Prostate gland (tissue), 2 donors: ENCODE results near the gene TELO2. TPM values are rescaled to one million over a fixed set of nuclear protein-coding genes. Genes with fewer than 3 reads are reported as not detected.

Experiments
- DNase-seq: peaks from one replicate; pipeline ENCODE4 v3.0.0-alpha.2; 2019; ENCODE audit warnings: low spot score
- H3K27ac ChIP-seq, 2 donors: fragments of 200-600 bp; sonication (generic); 2 replicates each; pipeline ENCODE4 v1.5.1; 2017 to 2019
- H3K27me3 ChIP-seq: fragments of 200-600 bp; sonication (generic); replicated peaks from 2 replicates; pipeline ENCODE4 v1.5.1; 2019; ENCODE audit not compliant: insufficient read depth
- H3K36me3 ChIP-seq, 2 donors: fragments of 200-600 bp; sonication (generic); 1 replicate in 1 of 2; 2 replicates in 1 of 2; pipeline versions ENCODE4 v1.5.1 to v1.8.1; 2017 to 2019
- H3K4me1 ChIP-seq: fragments of 200-600 bp; sonication (generic); replicated peaks from 2 replicates; pipeline ENCODE4 v1.5.1; 2019
- H3K4me3 ChIP-seq, 2 donors: fragments of 200-600 bp; sonication (generic); 2 replicates each; pipeline ENCODE4 v1.5.1; 2017 to 2019
- H3K9me3 ChIP-seq: fragments of 200-600 bp; sonication (generic); 2 replicates; pipeline ENCODE4 v1.5.1; 2017
- CTCF ChIP-seq, 4 experiments: fragments of 200-600 bp in 2 of 4; fragments of 450-650 bp in 2 of 4; sonication (generic) in 2 of 4; IDR thresholded peaks; 1 replicate in 3 of 4; 2 replicates in 1 of 4; pipeline ENCODE4 v1.5.1; 2016 to 2019; ENCODE audit warnings: antibody characterized with exemption in 4 of 4, mild to moderate bottlenecking in 2 of 4, moderate library complexity in 2 of 4
- POLR2A ChIP-seq: fragments of 450-650 bp; IDR thresholded peaks from one replicate; pipeline ENCODE4 v1.6.1; 2016; ENCODE audit warnings: antibody characterized with exemption, mild to moderate bottlenecking
- POLR2AphosphoS5 ChIP-seq: sonication (generic); formaldehyde crosslinking; IDR thresholded peaks from one replicate; pipeline ENCODE4 v1.6.1; 2017; ENCODE audit warnings: antibody characterized with exemption
- WGBS: methylation state at CpG from one replicate; pipeline ENCODE4 v1.1.5; 2018; 5-methylcytosine and 5-hydroxymethylcytosine counted together
- intact Hi-C: fragments of 100-400 bp; cut with DNase I; formaldehyde crosslinking; loops from one replicate; pipeline ENCODE4 v1.14.2; 2022
- total RNA-seq, 2 donors: library from RNA; depleted of rRNA; stranded (reverse); fragments of >200 nt; gene quantifications; one replicate each; pipeline ENCODE4 v1.1.0, GENCODE V29; 2016

The TELO2 gene
- total RNA-seq, 2 donors from 2014 or later: 35.1 to 53.5 TPM

DNA sequence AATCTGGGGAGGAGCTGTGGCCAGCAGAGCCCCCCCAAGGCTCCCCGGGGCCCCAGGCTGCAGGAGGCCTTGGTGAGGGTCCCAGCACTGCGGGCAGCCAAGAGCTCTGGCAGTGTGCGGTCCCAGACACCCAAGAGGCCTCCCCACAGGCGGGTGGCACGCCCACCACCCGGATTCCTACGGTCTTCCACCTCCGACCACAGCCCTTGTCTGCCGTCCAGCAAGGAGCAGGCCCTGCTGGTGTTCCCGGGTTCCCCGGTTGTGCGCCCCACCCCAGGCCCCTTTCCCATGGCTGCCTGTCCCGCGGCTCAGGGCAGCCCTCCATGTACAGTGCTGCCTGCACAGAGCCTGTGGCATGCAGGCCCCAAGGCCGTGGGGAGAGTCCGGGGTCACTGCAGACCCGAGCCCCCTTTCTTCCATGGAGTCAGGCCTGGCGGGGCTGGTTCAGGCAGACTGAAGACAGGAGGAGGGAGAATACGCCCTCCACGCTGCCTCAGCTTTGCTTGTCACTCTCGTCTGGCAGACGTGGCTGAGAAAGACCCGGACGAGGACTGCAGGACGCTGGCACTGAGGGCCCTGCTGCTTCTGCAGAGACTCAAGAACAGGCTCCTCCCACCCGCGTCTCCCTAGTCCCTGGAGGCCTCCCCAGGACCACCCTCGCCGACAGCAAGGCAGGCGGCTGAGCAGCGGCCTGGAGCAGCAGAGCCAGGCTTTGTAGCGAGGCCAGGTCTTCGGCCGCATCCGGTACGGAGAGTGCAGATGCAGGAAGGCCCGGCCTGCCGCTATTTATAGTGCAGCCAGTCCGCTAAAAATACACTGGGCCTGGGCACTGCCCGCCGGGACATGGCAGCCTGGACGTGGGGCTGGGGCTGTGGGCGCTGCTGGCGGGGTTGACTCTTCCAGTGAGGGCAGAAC, 16.4 kb downstream of the TELO2 start:
- DNase-seq: no peak
- 90% methylated on average over 40 of the region's 44 CpGs for WGBS
- no peaks in the 10 kb centered on the region for H3K9me3 ChIP-seq
- TF ChIP-seq POLR2AphosphoS5: no peak
- no peak for TF ChIP-seq CTCF (IDR thresholded peaks at IDR 0.05)
- TF ChIP-seq POLR2A: no peak
- no peaks in the 10 kb centered on the region for H3K4me1 ChIP-seq
- no peaks in the 10 kb centered on the region for H3K36me3 ChIP-seq
- H3K4me3 ChIP-seq: no peak overlapping the region
- no peaks in the 10 kb centered on the region for H3K27me3 ChIP-seq
- intact Hi-C loops: no loop called here
- H3K27ac ChIP-seq: no peak overlapping the region

- DNase-seq: no peak
- H3K27me3 ChIP-seq: no peaks in the 10 kb centered on the region
- no peaks in the 10 kb centered on the region for H3K9me3 ChIP-seq
- no peaks in the 10 kb centered on the region for H3K4me1 ChIP-seq
- H3K36me3 ChIP-seq: no peaks in the 10 kb centered on the region
- no peak for TF ChIP-seq POLR2AphosphoS5
- TF ChIP-seq CTCF (IDR thresholded peaks at IDR 0.05): no peak
- no peak for TF ChIP-seq POLR2A
- no peak overlapping the region for H3K4me3 ChIP-seq
- intact Hi-C loops: no loop called here
- WGBS: 87% methylated on average over 10 of the region's 10 CpGs
- H3K27ac ChIP-seq: no peak overlapping the region
These were observed 17.1 kb downstream of the TELO2 start for GRCh38 chr16:1510272-1510671.

DNA sequence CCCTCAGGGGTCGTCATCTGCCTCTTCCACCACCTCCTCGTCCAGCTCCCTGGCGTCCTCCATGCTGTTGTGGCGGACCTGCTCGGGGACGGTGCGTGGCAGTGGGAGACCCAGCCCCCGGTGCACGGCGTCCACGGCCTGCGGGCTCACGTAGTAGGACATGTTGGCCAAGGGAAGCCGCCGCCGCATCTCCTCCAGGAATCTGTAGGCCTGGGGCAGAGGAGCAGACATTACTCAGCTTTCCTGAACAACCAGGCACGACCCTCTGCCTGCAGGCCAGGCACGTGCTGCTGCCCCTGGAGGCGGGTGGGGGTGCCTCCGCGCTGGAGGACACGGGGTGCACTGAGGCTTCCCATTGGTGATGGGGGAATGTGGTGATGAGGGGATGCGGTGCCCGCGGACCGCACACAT, 17.8 kb downstream of the TELO2 start:
- intact Hi-C loops: no loop called here
- Histone ChIP-seq H3K36me3 (no peaks in the 10 kb centered on the region), H3K9me3 (no peaks in the 10 kb centered on the region), H3K27me3 (no peaks in the 10 kb centered on the region), H3K4me1 (no peaks in the 10 kb centered on the region), H3K4me3 (no peak overlapping the region), H3K27ac (no peak overlapping the region)
- DNase-seq: no peak
- WGBS: 88% methylated on average over 20 of the region's 26 CpGs
- TF ChIP-seq POLR2A (no peak), POLR2AphosphoS5 (no peak), CTCF (IDR thresholded peaks at IDR 0.05) (no peak)

- TF ChIP-seq CTCF (IDR thresholded peaks at IDR 0.05) (no peak), POLR2AphosphoS5 (no peak), POLR2A (no peak)
- DNase-seq: no peak
- Histone ChIP-seq H3K4me1 (no peaks in the 10 kb centered on the region), H3K27me3 (no peaks in the 10 kb centered on the region), H3K27ac (no peak overlapping the region), H3K4me3 (no peak overlapping the region), H3K9me3 (no peaks in the 10 kb centered on the region), H3K36me3 (no peaks in the 10 kb centered on the region)
- WGBS: 82% methylated on average over 30 of the region's 30 CpGs
- intact Hi-C loops: no loop called here
These were observed 18.8 kb downstream of the TELO2 start for GRCh38 chr16:1511662-1512569.
